Neuronal stem cell (in vitro differentiated cells): ENCODE data around the gene GLOD4.
A peak's percentile ranks its signal among the peaks of the same experiment; 100 is the strongest.

Experiments
- DNase-seq: peaks from one replicate; pipeline ENCODE4 v3.0.0-alpha.2; 2013; ENCODE audit warnings: low spot score
- H2AFZ ChIP-seq: one replicate; pipeline ENCODE4 v1.6.1; 2013; ENCODE audit warnings: mild to moderate bottlenecking, low read length, inconsistent platforms
- H2AK5ac ChIP-seq: 2 replicates; pipeline ENCODE4 v1.6.1; 2013; ENCODE audit warnings: low read depth, mild to moderate bottlenecking, inconsistent platforms, low read length, moderate library complexity, mixed read lengths
- H2BK120ac ChIP-seq: 2 replicates; pipeline ENCODE4 v1.6.1; 2013; ENCODE audit warnings: low read depth, mild to moderate bottlenecking, inconsistent platforms, low read length, moderate library complexity, mixed read lengths
- H2BK12ac ChIP-seq: one replicate; pipeline ENCODE4 v1.6.1; 2013; ENCODE audit warnings: low read length, inconsistent platforms
- H2BK15ac ChIP-seq: 2 replicates; pipeline ENCODE4 v1.6.1; 2013; ENCODE audit warnings: mild to moderate bottlenecking, low read length, inconsistent platforms, mixed read lengths
- H2BK5ac ChIP-seq: one replicate; pipeline ENCODE4 v1.6.1; 2013; ENCODE audit warnings: inconsistent platforms, mild to moderate bottlenecking, low read length, moderate library complexity
- H3K14ac ChIP-seq: one replicate; pipeline ENCODE4 v1.6.1; 2013; ENCODE audit warnings: low read length, inconsistent platforms
- H3K18ac ChIP-seq: 2 replicates; pipeline ENCODE4 v1.6.1; 2013; ENCODE audit warnings: low read length, inconsistent platforms
- H3K23ac ChIP-seq: 2 replicates; pipeline ENCODE4 v1.6.1; 2013; ENCODE audit warnings: low read depth, mild to moderate bottlenecking, mixed read lengths, low read length, inconsistent platforms; ENCODE audit not compliant: poor library complexity
- H3K27ac ChIP-seq: replicated peaks from 3 replicates; pipeline ENCODE4 v1.5.1; 2013; ENCODE audit warnings: low read length, inconsistent platforms
- H3K27me3 ChIP-seq, 3 experiments: 2 replicates each; pipeline ENCODE4 v1.6.1; 2013; ENCODE audit warnings: low read length in 3 of 3, mild to moderate bottlenecking in 2 of 3, inconsistent platforms in 1 of 3, low read depth in 1 of 3, mixed read lengths in 1 of 3, moderate library complexity in 1 of 3; ENCODE audit not compliant: control insufficient read depth in 3 of 3, insufficient read depth in 3 of 3
- H3K36me3 ChIP-seq, 2 donors: replicated peaks in 1 of 2; 2 replicates each; pipeline ENCODE4 v1.6.1; 2013; ENCODE audit warnings: low read length in 2 of 2; ENCODE audit not compliant: control insufficient read depth in 2 of 2, insufficient read depth in 2 of 2
- H3K4ac ChIP-seq: 2 replicates; pipeline ENCODE4 v1.6.1; 2013; ENCODE audit warnings: inconsistent platforms, mild to moderate bottlenecking, low read length, moderate library complexity
- H3K4me1 ChIP-seq, 2 donors: 1 replicate in 1 of 2; 2 replicates in 1 of 2; pipeline ENCODE4 v1.6.1; 2013; ENCODE audit warnings: low read length in 2 of 2, low read depth in 1 of 2; ENCODE audit not compliant: control insufficient read depth in 2 of 2, insufficient read depth in 1 of 2
- H3K4me2 ChIP-seq: one replicate; pipeline ENCODE4 v1.6.1; 2013; ENCODE audit warnings: mild to moderate bottlenecking, low read length, inconsistent platforms; ENCODE audit not compliant: insufficient read depth, poor library complexity, severe bottlenecking
- H3K4me3 ChIP-seq, 2 donors: 2 replicates each; pipeline ENCODE4 v1.5.1; 2013; ENCODE audit warnings: low read length in 2 of 2, mild to moderate bottlenecking in 2 of 2, inconsistent platforms in 1 of 2, moderate library complexity in 1 of 2
- H3K79me1 ChIP-seq: one replicate; pipeline ENCODE4 v1.6.1; 2013; ENCODE audit warnings: low read depth, mild to moderate bottlenecking, inconsistent platforms, low read length, moderate library complexity
- H3K9ac ChIP-seq: one replicate; pipeline ENCODE4 v1.6.1; 2013; ENCODE audit warnings: mild to moderate bottlenecking, low read depth, low read length, inconsistent platforms; ENCODE audit not compliant: poor library complexity
- H3K9me3 ChIP-seq, 2 donors: replicated peaks in 1 of 2; 2 replicates each; pipeline versions ENCODE3 to v1.6.1; 2013; ENCODE audit warnings: low read length in 2 of 2, mild to moderate bottlenecking in 2 of 2, inconsistent platforms in 1 of 2, low read depth in 1 of 2, mixed read lengths in 1 of 2, moderate library complexity in 1 of 2; ENCODE audit not compliant: control insufficient read depth in 2 of 2, insufficient read depth in 1 of 2
- H4K8ac ChIP-seq: one replicate; pipeline ENCODE4 v1.6.1; 2013; ENCODE audit warnings: low read depth, mild to moderate bottlenecking, inconsistent platforms, low read length, moderate library complexity
- H4K91ac ChIP-seq: one replicate; pipeline ENCODE4 v1.6.1; 2013; ENCODE audit warnings: low read length, low read depth, mild to moderate bottlenecking, inconsistent platforms; ENCODE audit not compliant: poor library complexity
- WGBS, 2 donors: extraction: QIAGEN DNeasy Blood & Tissue Kit; methylation state at CpG; one replicate each; pipeline ENCODE4 v1.1.7; 2013; ENCODE audit warnings: missing lambda C conversion rate in 2 of 2, mixed read lengths in 1 of 2; ENCODE audit not compliant: insufficient read length in 2 of 2, insufficient replicate concordance in 1 of 2; ENCODE audit errors: extremely low coverage in 2 of 2; 5-methylcytosine and 5-hydroxymethylcytosine counted together

Gene GLOD4

DNA sequence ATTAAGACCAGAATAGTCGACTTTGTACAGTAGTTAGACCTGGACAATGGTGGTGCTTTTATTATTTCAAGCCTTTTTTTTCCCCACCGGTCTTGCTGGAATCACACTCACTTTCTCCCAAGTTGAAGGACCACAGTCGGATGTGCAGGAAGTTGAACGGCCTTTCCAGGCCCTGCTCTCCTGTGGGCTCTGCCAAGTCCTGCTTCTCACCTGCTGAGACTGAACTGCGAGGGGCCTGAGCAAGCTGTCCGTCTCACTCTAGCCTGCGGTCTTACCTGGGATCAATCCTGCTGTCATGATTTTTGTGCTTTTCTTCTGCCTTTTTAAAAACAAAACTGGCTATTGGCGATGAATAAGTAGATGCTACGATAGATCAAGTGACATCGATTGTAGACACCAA is 48.3 kb downstream of the GLOD4 start:
- Histone ChIP-seq H3K23ac (no peak overlapping the region), H4K8ac (no peak overlapping the region), H2BK12ac (no peak overlapping the region), H3K9me3 (no peaks in the 10 kb centered on the region), H3K27me3 (no peaks in the 10 kb centered on the region), H2BK120ac (no peak overlapping the region), H4K91ac (no peak overlapping the region), H2BK5ac (no peak overlapping the region), H3K27ac (no peak overlapping the region), H3K14ac (no peak overlapping the region), H3K79me1 (peaks cover 2% of the 10 kb centered on the region), H3K4me1 (peaks cover 6 to 7% of the 10 kb centered on the region in 2 donors), H3K4ac (no peak overlapping the region), H3K9ac (peak overlapping the region; percentile 75), H2BK15ac (no peak overlapping the region), H3K18ac (no peak overlapping the region), H3K36me3 (peaks cover 21 to 58% of the 10 kb centered on the region in 2 donors), H3K4me3 (peak overlapping the region; percentile 73 to 97), H2AFZ (no peak overlapping the region), H3K4me2 (peak overlapping the region; percentile 86), H2AK5ac (peak overlapping the region; percentile 6)
- DNase-seq = no peak
- WGBS, 2 donors = no CpG with 5 or more reads among the region's 10 CpGs

DNA sequence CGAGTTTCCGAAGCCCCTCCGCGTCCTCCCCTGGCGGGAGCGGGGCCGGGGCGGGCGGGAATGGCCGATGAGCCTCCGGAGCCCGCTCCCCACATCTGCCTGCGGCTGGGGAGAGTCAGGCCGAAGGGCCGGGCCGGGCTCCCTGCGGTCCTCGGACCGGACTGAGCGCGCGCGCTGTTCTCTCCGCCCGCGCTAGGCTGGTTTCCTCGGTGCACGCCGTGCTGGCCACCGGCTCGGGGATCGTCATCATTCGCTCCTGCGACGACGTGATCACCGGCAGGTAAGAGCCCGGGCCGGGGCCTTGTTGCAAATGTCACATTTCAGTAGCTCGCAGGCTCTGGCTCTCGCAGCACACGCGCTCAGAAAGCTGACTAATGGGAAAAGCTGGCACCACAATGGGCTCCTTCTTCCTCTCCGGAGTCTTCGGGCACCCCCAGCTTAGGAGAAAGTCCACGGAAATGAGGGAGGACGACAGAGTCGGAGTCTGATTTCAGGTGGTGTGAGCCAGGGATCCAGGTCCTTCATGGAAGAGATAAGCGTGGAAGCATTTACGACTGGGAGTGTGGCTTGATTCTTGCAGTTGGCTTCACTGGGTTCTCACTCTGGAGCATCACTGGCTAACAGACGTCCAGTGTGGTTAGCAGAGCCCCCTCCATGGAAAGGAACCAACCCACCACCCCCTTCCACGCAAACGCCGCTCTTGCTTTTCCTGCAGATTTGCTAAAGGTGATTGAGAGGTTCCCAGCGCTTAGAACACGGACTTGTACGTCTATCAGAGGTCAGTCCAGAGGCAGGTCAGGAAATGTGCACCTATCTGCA is 49.0 kb downstream of the GLOD4 start:
- Histone ChIP-seq H2AFZ (peak overlapping the region; percentile 95), H3K36me3 (peaks cover 17 to 52% of the 10 kb centered on the region in 2 donors), H2BK12ac (no peak overlapping the region), H2BK5ac (no peak overlapping the region), H4K8ac (no peak overlapping the region), H3K9ac (peak overlapping the region; percentile 88), H3K9me3 (no peaks in the 10 kb centered on the region), H3K18ac (peak overlapping the region; percentile 100), H3K27ac (no peak overlapping the region), H3K23ac (no peak overlapping the region), H3K4me1 (peaks cover 6 to 7% of the 10 kb centered on the region in 2 donors), H2BK120ac (no peak overlapping the region), H3K4me3 (peak overlapping the region; percentile 73 to 97), H3K4me2 (peak overlapping the region; percentile 86), H3K79me1 (peaks cover 2% of the 10 kb centered on the region), H2AK5ac (peak overlapping the region; percentile 6), H3K14ac (no peak overlapping the region), H4K91ac (no peak overlapping the region), H3K27me3 (no peaks in the 10 kb centered on the region), H2BK15ac (no peak overlapping the region), H3K4ac (no peak overlapping the region)
- WGBS, 2 donors = no CpG with 5 or more reads among the region's 57 CpGs
- DNase-seq = no peak

DNA sequence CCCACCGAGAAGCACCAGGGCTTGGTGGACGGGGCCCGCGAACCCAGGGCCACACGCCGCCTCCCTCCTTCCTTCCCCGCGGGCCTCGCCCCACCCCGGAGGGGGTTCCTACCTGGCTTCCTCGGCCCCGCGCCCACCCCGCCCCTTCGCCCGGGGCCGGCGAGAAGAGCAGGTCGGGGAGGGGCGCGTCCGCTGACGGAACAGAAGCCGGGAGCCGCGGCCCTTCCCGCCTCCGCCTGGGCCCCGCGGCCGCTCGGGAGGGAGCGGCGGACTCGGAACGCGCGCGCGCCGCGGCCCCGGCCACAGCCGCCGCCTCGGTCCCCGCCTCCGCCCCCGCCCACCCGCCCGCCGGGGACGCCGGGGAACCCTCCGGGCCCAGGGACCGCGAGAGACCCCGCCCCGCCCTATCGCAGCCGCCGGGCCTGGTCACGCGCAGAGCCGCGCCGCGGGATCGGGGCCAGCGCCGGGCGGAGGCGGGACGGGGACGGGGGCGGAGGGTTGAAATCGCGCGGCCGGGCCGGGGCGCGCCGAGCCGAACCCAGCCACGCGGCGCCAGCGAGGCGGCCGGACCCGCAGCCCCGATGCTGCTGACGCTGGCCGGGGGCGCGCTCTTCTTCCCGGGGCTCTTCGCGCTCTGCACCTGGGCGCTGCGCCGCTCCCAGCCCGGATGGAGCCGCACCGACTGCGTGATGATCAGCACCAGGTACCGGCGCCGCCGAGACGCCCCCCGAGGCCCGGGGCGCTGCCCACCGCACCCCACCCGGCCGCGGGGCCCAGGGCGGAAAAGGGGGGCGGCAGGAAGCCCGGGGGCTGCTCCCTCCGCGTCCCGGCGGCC is 49.8 kb downstream of the GLOD4 start, which contains the start of gene TLCD3A:
Gene TLCD3A (plus strand): TSS at position 530 of the 835 bp plus-strand sequence. CDS start 52 bp downstream, at position 582.
- H3K4me3 ChIP-seq = peak within 1 kb of the TSS; percentile 73 to 97
- peak within 1 kb of the TSS; percentile 67 for H2AK5ac ChIP-seq
- H3K79me1 ChIP-seq = no peaks in the 10 kb centered on the region
- peak within 1 kb of the TSS; percentile 71 for H2BK15ac ChIP-seq
- no peak within 1 kb of the TSS for H4K8ac ChIP-seq
- H3K36me3 ChIP-seq = peaks cover 12 to 44% of the 10 kb centered on the region in 2 donors
- H3K23ac ChIP-seq = peak within 1 kb of the TSS; percentile 62
- H3K18ac ChIP-seq = peak within 1 kb of the TSS; percentile 100
- H2BK5ac ChIP-seq = no peak within 1 kb of the TSS
- H3K14ac ChIP-seq = no peak within 1 kb of the TSS
- H3K27me3 ChIP-seq = no peaks in the 10 kb centered on the region
- no CpG with 5 or more reads among the region's 126 CpGs for WGBS, 2 donors
- H3K9ac ChIP-seq = peak within 1 kb of the TSS; percentile 88
- H2AFZ ChIP-seq = peak within 1 kb of the TSS; percentile 95
- no peaks in the 10 kb centered on the region for H3K9me3 ChIP-seq
- H2BK120ac ChIP-seq = peak within 1 kb of the TSS; percentile 40
- H3K4me2 ChIP-seq = peak within 1 kb of the TSS; percentile 86
- no peak within 1 kb of the TSS for H4K91ac ChIP-seq
- H3K4me1 ChIP-seq = peaks cover 6 to 7% of the 10 kb centered on the region in 2 donors
- H3K27ac ChIP-seq = peak within 1 kb of the TSS; percentile 68
- H3K4ac ChIP-seq = peak within 1 kb of the TSS; percentile 57
- no peak within 1 kb of the TSS for H2BK12ac ChIP-seq
- no peak for DNase-seq
